ENCODE data around the gene RNF213. TPM values are rescaled to one million over a fixed set of nuclear protein-coding genes. Genes with fewer than 3 reads are reported as not detected.

Gene RNF213
- total RNA-seq, 1 donor from 2014 or later: 120 TPM

- Histone ChIP-seq H3K36me3 (ENCODE audit: insufficient read depth, low read length) (peaks cover 6% of the 10 kb centered on the region), H2AFZ (ENCODE audit: low read depth, low read length) (no peak overlapping the region), H3K9me3 (ENCODE audit: insufficient read depth, low read depth, low read length) (no peaks in the 10 kb centered on the region), H3K79me2 (ENCODE audit: insufficient read depth, low read length) (no peaks in the 10 kb centered on the region), H3K27ac (ENCODE audit: low read depth, low read length) (no peak overlapping the region), H3K27me3 (ENCODE audit: insufficient read depth, low read length) (no peaks in the 10 kb centered on the region), H3K4me1 (ENCODE audit: insufficient read depth, low read length) (no peaks in the 10 kb centered on the region), H4K20me1 (ENCODE audit: insufficient read depth, low read length) (peaks cover 7% of the 10 kb centered on the region), H3K4me3 (ENCODE audit: insufficient read depth, low read depth, low read length) (no peak overlapping the region), H3K9ac (ENCODE audit: low read length) (no peak overlapping the region), H3K4me2 (ENCODE audit: low read length) (no peak overlapping the region)
- no peak overlapping the region for H3K27ac Mint-ChIP-seq (ENCODE audit: unreplicated experiment)
- TF ChIP-seq EZH2 (IDR thresholded peaks at IDR 0.05; ENCODE audit: insufficient read depth, low read length) (no peak), CTCF (IDR thresholded peaks at IDR 0.05; ENCODE audit: insufficient read depth, low read depth, low read length) (no peak)
- no peaks in the 10 kb centered on the region for H3K27me3 Mint-ChIP-seq (ENCODE audit: low read depth, unreplicated experiment)
- FAIRE-seq (no peak), DNase-seq (ENCODE audit: low read depth) (no peak)
- H3K4me1 Mint-ChIP-seq (ENCODE audit: low read depth, unreplicated experiment): no peaks in the 10 kb centered on the region
- H3K36me3 Mint-ChIP-seq (ENCODE audit: low read depth, unreplicated experiment): peaks cover 53% of the 10 kb centered on the region
- no peak overlapping the region for H3K4me3 Mint-ChIP-seq (ENCODE audit: unreplicated experiment)
- peaks cover 3% of the 10 kb centered on the region for H3K9me3 Mint-ChIP-seq (ENCODE audit: unreplicated experiment)
These were observed 59.3 kb downstream of the RNF213 start for GRCh38 chr17:80319999-80320344.

- peaks cover 3% of the 10 kb centered on the region for H3K9me3 Mint-ChIP-seq (ENCODE audit: unreplicated experiment)
These were observed 59.8 kb downstream of the RNF213 start for GRCh38 chr17:80320496-80320895.

More at GRCh38 chr17:80320496-80320895, 59.8 kb downstream of the RNF213 start:
- no peak for DNase-seq (ENCODE audit: low read depth)
- Histone ChIP-seq H3K36me3 (ENCODE audit: insufficient read depth, low read length) (peaks cover 6% of the 10 kb centered on the region), H3K9me3 (ENCODE audit: insufficient read depth, low read depth, low read length) (no peaks in the 10 kb centered on the region), H2AFZ (ENCODE audit: low read depth, low read length) (no peak overlapping the region), H3K4me1 (ENCODE audit: insufficient read depth, low read length) (no peaks in the 10 kb centered on the region), H4K20me1 (ENCODE audit: insufficient read depth, low read length) (peaks cover 5% of the 10 kb centered on the region), H3K79me2 (ENCODE audit: insufficient read depth, low read length) (no peaks in the 10 kb centered on the region), H3K4me2 (ENCODE audit: low read length) (no peak overlapping the region), H3K9ac (ENCODE audit: low read length) (no peak overlapping the region), H3K27ac (ENCODE audit: low read depth, low read length) (no peak overlapping the region), H3K27me3 (ENCODE audit: insufficient read depth, low read length) (no peaks in the 10 kb centered on the region), H3K4me3 (ENCODE audit: insufficient read depth, low read depth, low read length) (no peak overlapping the region)
- no peak for FAIRE-seq
- Mint-ChIP-seq H3K27ac (ENCODE audit: unreplicated experiment) (no peak overlapping the region), H3K36me3 (ENCODE audit: low read depth, unreplicated experiment) (peaks cover 55% of the 10 kb centered on the region), H3K27me3 (ENCODE audit: low read depth, unreplicated experiment) (no peaks in the 10 kb centered on the region), H3K4me3 (ENCODE audit: unreplicated experiment) (no peak overlapping the region), H3K4me1 (ENCODE audit: low read depth, unreplicated experiment) (no peaks in the 10 kb centered on the region)
- no peak for TF ChIP-seq EZH2 (IDR thresholded peaks at IDR 0.05; ENCODE audit: insufficient read depth, low read length)
- no peak for TF ChIP-seq CTCF (IDR thresholded peaks at IDR 0.05; ENCODE audit: insufficient read depth, low read depth, low read length)
